ELR (cell line): ENCODE data around the gene KRTAP10-10.
"Not testable (repeated sequence)": the region's sequence is repeated elsewhere in the genome, so short reads cannot be mapped to it uniquely, and the experiment has no call there.

Experiments used
- DNase-seq: peaks from one replicate; pipeline ENCODE4 v3.0.0-alpha.2; 2015; ENCODE audit warnings: low read depth

KRTAP10-10 gene, protein sequence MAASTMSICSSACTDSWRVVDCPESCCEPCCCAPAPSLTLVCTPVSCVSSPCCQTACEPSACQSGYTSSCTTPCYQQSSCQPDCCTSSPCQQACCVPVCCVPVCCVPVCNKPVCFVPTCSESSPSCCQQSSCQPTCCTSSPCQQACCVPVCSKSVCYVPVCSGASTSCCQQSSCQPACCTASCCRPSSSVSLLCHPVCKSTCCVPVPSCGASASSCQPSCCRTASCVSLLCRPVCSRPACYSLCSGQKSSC

GRCh38 chr21:44637018-44637850 lies at the start of gene KRTAP10-10:
TSS of gene KRTAP10-10 (plus strand) at chr21:44637356. CDS start at chr21:44637418, 62 bp downstream.
- DNase-seq = no peak

GRCh38 chr21:44589094-44589493 lies 48.1 kb upstream of the KRTAP10-10 start:
- DNase-seq = no peak

- DNase-seq = no peak
These were observed 47.4 kb upstream of the KRTAP10-10 start for GRCh38 chr21:44589586-44590305.

DNA sequence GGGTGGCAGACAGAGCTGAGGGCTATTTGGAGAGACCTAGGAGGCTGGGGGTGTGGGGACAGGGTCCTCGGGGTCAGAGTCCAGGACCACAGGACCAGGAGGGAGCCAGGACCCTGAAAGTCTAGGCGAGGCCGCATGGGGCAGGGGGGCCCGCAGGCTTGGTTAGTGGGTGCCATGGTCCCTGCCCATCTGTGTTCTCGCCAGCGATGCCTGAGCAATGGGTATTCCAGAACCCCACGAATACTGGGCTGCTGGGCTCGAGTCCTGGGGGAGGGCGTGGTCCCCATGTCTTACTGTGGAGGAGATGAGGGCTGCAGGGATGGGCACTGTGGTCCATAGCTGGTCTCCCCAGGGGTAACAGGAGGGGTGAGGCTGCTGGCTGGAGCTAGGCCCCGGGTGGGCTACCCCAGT lies 46.8 kb upstream of the KRTAP10-10 start:
- no peak for DNase-seq

- DNase-seq = not testable (repeated sequence)
These were observed 46.0 kb upstream of the KRTAP10-10 start for GRCh38 chr21:44590897-44591800.

GRCh38 chr21:44591801-44592130 lies 45.4 kb upstream of the KRTAP10-10 start:
- DNase-seq = not testable (repeated sequence)

GRCh38 chr21:44592446-44593311 lies 44.5 kb upstream of the KRTAP10-10 start, which contains the start of gene KRTAP10-6:
TSS of gene KRTAP10-6 (minus strand) at chr21:44592505. CDS start at chr21:44592484, 21 bp downstream.
- DNase-seq = no peak

GRCh38 chr21:44593598-44594405 lies 43.4 kb upstream of the KRTAP10-10 start:
- no peak for DNase-seq

DNA sequence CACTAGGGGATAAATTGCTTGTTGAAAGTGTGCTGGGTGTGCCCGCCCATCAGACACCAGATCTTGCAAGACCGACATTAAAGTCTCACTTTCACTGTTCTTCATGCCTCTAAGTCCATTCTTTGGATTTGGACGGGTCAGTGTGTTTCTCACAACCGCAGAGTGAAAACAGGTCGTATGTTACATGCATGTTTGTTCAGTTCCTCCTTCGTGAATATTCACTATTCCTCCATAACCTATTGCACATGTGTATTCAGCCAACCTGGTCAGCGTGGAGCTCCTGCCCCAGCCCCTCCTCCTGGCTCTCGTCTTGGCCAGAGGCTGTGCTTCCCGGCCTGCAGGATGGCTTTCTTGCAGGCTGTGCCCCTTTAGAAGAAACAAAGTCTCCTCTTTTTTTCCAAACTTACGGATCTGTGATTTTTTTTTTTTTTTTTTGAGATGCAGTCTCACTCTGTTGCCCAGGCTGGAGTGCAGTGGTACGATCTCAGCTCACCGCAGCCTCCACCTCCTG lies 42.7 kb upstream of the KRTAP10-10 start:
- DNase-seq = no peak

GRCh38 chr21:44595524-44595923 lies 41.6 kb upstream of the KRTAP10-10 start:
- DNase-seq = no peak

DNA sequence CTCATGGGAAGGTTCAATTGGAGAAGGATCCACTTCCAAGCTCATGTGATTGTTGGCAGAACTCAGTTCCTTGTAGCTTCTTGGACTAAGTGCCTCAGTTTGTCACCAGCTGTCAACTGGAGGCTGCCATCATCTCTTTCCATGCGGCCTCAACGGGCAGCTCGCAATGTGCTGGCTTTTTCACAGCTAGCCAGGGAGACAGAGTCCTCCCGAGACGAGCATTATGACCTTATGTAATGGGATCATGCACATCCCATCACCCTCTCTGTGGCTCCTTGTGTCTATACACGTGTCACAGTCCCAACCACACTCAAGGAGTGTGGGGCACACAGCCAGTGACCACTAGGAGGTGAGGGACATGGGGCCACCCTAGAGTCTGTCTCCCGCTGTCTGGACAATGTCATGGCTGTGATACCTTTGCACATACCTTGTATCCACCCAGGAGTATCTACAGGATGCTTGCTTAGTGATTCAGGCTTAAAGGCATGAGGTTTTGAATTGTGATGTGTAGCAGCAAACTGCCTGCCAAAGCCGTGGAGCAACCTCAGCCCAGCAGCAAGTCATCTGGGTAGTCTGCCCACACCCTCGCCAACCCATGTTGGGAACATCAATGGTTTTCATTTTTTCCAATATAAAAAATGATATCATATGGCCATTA lies 41.0 kb upstream of the KRTAP10-10 start:
- DNase-seq = no peak

GRCh38 chr21:44598061-44598460 lies 39.1 kb upstream of the KRTAP10-10 start:
- DNase-seq = no peak

GRCh38 chr21:44599264-44600029 lies 37.7 kb upstream of the KRTAP10-10 start:
- DNase-seq = no peak

DNA sequence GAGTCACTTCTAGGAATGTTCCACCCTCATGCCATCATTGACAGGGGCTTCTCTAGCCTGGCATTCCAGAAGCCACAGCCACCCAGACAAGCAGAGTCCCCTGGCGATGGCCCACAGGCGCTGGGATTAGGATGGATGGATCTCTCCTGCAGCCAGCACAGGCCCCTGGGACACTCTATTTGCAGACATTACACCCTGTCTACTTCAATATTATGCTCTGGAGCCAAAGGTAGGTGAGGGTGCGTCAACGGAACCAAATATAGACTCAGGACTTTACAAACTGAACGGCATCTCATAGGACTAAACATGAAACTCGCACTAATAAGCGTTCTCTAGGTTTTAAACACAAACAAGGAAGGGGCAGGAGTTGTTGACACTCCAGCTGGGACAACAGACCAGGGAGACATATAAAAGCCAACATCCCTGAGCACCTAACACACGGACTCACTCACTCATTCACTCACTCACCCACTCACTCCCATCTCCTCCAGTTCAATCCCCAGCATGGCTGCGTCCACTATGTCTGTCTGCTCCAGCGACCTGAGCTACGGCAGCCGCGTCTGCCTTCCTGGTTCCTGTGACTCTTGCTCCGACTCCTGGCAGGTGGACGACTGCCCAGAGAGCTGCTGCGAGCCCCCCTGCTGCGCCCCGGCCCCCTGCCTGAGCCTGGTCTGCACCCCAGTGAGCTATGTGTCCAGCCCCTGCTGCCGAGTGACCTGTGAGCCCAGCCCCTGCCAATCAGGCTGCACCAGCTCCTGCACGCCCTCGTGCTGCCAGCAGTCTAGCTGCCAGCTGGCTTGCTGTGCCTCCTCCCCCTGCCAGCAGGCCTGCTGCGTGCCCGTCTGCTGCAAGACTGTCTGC lies 36.8 kb upstream of the KRTAP10-10 start, which contains the start of gene KRTAP10-7:
Gene KRTAP10-7 (plus strand): TSS at position 480 of the 861 bp plus-strand sequence. CDS start 25 bp downstream, at position 505.
- DNase-seq = not testable (repeated sequence)

GRCh38 chr21:44601091-44601490 lies 36.1 kb upstream of the KRTAP10-10 start:
- DNase-seq = not testable (repeated sequence)

- DNase-seq = no peak
These were observed 35.3 kb upstream of the KRTAP10-10 start for GRCh38 chr21:44601596-44602462.
